Measurements from ENCODE around the gene KCNA4.

Gene KCNA4

GRCh38 chr11:29963036-29963435 lies 53.8 kb downstream of the KCNA4 start:
- TF ChIP-seq POLR2A (IDR thresholded peaks at IDR 0.05; ENCODE audit: low read length) (no peak), GATA1 (IDR thresholded peaks at IDR 0.05; ENCODE audit: low read depth, low read length) (no peak)
- DNase-seq = no peak

GRCh38 chr11:29962243-29962642 lies 54.6 kb downstream of the KCNA4 start:
- TF ChIP-seq GATA1 (IDR thresholded peaks at IDR 0.05; ENCODE audit: low read depth, low read length) = no peak
- no peak for TF ChIP-seq POLR2A (IDR thresholded peaks at IDR 0.05; ENCODE audit: low read length)
- no peak for DNase-seq
